ENCODE results near the gene KLK3.

DNA sequence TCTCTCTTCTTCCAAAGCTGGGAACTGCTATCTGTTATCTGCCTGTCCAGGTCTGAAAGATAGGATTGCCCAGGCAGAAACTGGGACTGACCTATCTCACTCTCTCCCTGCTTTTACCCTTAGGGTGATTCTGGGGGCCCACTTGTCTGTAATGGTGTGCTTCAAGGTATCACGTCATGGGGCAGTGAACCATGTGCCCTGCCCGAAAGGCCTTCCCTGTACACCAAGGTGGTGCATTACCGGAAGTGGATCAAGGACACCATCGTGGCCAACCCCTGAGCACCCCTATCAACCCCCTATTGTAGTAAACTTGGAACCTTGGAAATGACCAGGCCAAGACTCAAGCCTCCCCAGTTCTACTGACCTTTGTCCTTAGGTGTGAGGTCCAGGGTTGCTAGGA is 5.1 kb downstream of the KLK3 start:
- TF ChIP-seq, protein P1, sequence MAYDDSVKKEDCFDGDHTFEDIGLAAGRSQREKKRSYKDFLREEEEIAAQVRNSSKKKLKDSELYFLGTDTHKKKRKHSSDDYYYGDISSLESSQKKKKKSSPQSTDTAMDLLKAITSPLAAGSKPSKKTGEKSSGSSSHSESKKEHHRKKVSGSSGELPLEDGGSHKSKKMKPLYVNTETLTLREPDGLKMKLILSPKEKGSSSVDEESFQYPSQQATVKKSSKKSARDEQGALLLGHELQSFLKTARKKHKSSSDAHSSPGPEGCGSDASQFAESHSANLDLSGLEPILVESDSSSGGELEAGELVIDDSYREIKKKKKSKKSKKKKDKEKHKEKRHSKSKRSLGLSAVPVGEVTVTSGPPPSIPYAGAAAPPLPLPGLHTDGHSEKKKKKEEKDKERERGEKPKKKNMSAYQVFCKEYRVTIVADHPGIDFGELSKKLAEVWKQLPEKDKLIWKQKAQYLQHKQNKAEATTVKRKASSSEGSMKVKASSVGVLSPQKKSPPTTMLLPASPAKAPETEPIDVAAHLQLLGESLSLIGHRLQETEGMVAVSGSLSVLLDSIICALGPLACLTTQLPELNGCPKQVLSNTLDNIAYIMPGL (CRISPR knock-in tag; IDR thresholded peaks at IDR 0.05; ENCODE audit: borderline replicate concordance), result no peak
- TF ChIP-seq, protein P2, sequence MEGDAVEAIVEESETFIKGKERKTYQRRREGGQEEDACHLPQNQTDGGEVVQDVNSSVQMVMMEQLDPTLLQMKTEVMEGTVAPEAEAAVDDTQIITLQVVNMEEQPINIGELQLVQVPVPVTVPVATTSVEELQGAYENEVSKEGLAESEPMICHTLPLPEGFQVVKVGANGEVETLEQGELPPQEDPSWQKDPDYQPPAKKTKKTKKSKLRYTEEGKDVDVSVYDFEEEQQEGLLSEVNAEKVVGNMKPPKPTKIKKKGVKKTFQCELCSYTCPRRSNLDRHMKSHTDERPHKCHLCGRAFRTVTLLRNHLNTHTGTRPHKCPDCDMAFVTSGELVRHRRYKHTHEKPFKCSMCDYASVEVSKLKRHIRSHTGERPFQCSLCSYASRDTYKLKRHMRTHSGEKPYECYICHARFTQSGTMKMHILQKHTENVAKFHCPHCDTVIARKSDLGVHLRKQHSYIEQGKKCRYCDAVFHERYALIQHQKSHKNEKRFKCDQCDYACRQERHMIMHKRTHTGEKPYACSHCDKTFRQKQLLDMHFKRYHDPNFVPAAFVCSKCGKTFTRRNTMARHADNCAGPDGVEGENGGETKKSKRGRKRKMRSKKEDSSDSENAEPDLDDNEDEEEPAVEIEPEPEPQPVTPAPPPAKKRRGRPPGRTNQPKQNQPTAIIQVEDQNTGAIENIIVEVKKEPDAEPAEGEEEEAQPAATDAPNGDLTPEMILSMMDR (IDR thresholded peaks at IDR 0.05), result no peak
- TF ChIP-seq, protein P3, sequence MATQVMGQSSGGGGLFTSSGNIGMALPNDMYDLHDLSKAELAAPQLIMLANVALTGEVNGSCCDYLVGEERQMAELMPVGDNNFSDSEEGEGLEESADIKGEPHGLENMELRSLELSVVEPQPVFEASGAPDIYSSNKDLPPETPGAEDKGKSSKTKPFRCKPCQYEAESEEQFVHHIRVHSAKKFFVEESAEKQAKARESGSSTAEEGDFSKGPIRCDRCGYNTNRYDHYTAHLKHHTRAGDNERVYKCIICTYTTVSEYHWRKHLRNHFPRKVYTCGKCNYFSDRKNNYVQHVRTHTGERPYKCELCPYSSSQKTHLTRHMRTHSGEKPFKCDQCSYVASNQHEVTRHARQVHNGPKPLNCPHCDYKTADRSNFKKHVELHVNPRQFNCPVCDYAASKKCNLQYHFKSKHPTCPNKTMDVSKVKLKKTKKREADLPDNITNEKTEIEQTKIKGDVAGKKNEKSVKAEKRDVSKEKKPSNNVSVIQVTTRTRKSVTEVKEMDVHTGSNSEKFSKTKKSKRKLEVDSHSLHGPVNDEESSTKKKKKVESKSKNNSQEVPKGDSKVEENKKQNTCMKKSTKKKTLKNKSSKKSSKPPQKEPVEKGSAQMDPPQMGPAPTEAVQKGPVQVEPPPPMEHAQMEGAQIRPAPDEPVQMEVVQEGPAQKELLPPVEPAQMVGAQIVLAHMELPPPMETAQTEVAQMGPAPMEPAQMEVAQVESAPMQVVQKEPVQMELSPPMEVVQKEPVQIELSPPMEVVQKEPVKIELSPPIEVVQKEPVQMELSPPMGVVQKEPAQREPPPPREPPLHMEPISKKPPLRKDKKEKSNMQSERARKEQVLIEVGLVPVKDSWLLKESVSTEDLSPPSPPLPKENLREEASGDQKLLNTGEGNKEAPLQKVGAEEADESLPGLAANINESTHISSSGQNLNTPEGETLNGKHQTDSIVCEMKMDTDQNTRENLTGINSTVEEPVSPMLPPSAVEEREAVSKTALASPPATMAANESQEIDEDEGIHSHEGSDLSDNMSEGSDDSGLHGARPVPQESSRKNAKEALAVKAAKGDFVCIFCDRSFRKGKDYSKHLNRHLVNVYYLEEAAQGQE (IDR thresholded peaks at IDR 0.05), result no peak
- no peak for TF ChIP-seq EP300 (IDR thresholded peaks at IDR 0.05)
- no peak for TF ChIP-seq ZSCAN20 (CRISPR knock-in tag; IDR thresholded peaks at IDR 0.05)
- no peak for TF ChIP-seq RNF2 (IDR thresholded peaks at IDR 0.05; ENCODE audit: borderline replicate concordance, low read depth)
- no peak for TF ChIP-seq CEBPB (IDR thresholded peaks at IDR 0.05)
- TF ChIP-seq, protein P4, sequence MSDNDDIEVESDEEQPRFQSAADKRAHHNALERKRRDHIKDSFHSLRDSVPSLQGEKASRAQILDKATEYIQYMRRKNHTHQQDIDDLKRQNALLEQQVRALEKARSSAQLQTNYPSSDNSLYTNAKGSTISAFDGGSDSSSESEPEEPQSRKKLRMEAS (IDR thresholded peaks at IDR 0.05), result no peak
- no peak for TF ChIP-seq POLR2A (IDR thresholded peaks at IDR 0.05; ENCODE audit: low read length)
- no peak for TF ChIP-seq MYC (IDR thresholded peaks at IDR 0.05; ENCODE audit: borderline replicate concordance, low read length)
- no peak for TF ChIP-seq TP53 (CRISPR knock-in tag; IDR thresholded peaks at IDR 0.05)
- no peak for TF ChIP-seq ESRRA (IDR thresholded peaks at IDR 0.05; ENCODE audit: borderline replicate concordance, low read length)
- no peak for TF ChIP-seq POLR2AphosphoS2 (conservative IDR thresholded peaks at IDR 0.05; ENCODE audit: low read length)

Measured in A549 (cell line).